Chondrocyte (in vitro differentiated cells): ENCODE measurements around the gene RAI1. TPM values are rescaled to one million over a fixed set of nuclear protein-coding genes. Genes with fewer than 3 reads are reported as not detected.

ENCODE experiments used
- DNase-seq: peaks from one replicate; pipeline ENCODE4 v3.0.0; 2021; ENCODE audit warnings: mixed read lengths, low spot score
- H3K27ac Mint-ChIP-seq: one replicate; pipeline ENCODE4 v1.8.0; 2021; ENCODE audit warnings: mild to moderate bottlenecking, moderate library complexity, mixed read lengths; ENCODE audit not compliant: unreplicated experiment
- H3K27me3 Mint-ChIP-seq: 2 replicates; pipeline ENCODE4 v1.8.0; 2021; ENCODE audit warnings: low read depth, mixed read lengths
- H3K36me3 Mint-ChIP-seq: 2 replicates; pipeline ENCODE4 v1.8.0; 2021; ENCODE audit warnings: low read depth, mixed read lengths
- H3K4me1 Mint-ChIP-seq: 2 replicates; pipeline ENCODE4 v1.8.0; 2021; ENCODE audit warnings: low read depth, mild to moderate bottlenecking, mixed read lengths
- H3K4me3 Mint-ChIP-seq: one replicate; pipeline ENCODE4 v1.8.0; 2021; ENCODE audit warnings: mild to moderate bottlenecking, moderate library complexity, mixed read lengths; ENCODE audit not compliant: unreplicated experiment
- H3K9me3 Mint-ChIP-seq: 2 replicates; pipeline ENCODE4 v1.8.0; 2021; ENCODE audit warnings: low read depth, mixed read lengths
- total RNA-seq: library from RNA; stranded (reverse); gene quantifications from 3 replicates; pipeline ENCODE4 v1.2.1, GENCODE V29; 2021
- TF ChIP-seq, protein P1 (sequence below): fragments of 200-600 bp; sonication (generic); IDR thresholded peaks from 2 replicates; pipeline ENCODE4 v1.5.0; 2021; ENCODE audit warnings: antibody characterized with exemption, mild to moderate bottlenecking, moderate library complexity

The RAI1 gene
- total RNA-seq, 1 donor from 2014 or later, result 28.7 TPM

DNA sequence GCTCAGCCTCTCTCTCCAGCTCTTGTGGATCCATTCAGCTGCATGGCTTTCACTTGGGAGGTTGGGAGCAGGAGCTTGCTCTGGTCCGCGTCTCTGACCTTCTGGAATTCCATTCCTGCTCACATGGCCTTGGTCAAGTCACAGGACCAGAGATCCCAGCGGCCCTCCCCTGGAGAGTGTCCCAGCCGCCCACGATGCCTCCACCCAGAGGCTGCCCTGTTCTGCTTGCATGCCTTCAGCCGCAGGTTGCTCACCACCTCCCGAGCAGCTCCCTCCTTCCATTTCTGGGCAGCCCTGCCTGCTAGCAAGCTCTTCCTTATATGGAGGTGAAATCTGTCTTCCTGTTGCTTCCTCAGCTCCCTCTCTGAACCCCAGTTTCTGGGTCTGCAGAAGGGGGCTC, 32.6 kb downstream of the RAI1 start:
- H3K9me3 Mint-ChIP-seq, result no peaks in the 10 kb centered on the region
- TF ChIP-seq, protein P1, sequence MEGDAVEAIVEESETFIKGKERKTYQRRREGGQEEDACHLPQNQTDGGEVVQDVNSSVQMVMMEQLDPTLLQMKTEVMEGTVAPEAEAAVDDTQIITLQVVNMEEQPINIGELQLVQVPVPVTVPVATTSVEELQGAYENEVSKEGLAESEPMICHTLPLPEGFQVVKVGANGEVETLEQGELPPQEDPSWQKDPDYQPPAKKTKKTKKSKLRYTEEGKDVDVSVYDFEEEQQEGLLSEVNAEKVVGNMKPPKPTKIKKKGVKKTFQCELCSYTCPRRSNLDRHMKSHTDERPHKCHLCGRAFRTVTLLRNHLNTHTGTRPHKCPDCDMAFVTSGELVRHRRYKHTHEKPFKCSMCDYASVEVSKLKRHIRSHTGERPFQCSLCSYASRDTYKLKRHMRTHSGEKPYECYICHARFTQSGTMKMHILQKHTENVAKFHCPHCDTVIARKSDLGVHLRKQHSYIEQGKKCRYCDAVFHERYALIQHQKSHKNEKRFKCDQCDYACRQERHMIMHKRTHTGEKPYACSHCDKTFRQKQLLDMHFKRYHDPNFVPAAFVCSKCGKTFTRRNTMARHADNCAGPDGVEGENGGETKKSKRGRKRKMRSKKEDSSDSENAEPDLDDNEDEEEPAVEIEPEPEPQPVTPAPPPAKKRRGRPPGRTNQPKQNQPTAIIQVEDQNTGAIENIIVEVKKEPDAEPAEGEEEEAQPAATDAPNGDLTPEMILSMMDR, result no peak
- H3K27me3 Mint-ChIP-seq, result no peaks in the 10 kb centered on the region
- peaks cover 75% of the 10 kb centered on the region for H3K4me1 Mint-ChIP-seq
- H3K36me3 Mint-ChIP-seq, result no peaks in the 10 kb centered on the region
- DNase-seq, result no peak
- peak overlapping the region; percentile 14 for H3K4me3 Mint-ChIP-seq
- H3K27ac Mint-ChIP-seq, result peak overlapping the region; percentile 92

DNA sequence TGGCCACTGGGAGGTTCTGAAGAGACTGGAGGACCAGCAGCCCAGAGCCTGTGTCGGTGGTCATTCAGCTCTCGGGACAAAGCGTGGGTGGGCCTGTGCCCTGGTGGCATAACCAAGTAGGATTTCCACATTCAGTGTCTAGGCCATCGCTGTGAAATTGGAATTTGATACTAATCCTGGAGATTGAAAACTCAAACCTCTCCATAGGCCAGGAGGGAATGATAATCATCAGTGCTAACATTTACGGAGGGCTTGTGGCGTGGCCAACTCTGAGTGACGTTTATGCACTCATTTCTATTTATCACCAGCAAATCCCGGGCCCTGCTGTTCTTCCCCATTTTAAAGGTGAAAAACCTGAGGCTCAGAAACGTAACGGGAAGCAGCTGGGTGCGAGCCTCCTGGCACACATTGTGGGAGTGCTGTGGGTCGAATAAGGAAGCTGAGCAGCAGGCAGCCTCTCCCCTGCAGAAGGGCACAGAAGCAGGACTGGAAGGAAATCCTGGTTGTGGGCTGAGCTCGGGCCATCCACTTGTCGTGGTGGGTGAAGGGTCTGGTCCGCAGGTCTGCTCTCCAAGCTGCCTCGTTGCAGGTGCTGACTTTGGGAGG, 33.1 kb downstream of the RAI1 start:
- Mint-ChIP-seq H3K36me3 (no peaks in the 10 kb centered on the region), H3K4me1 (peaks cover 77% of the 10 kb centered on the region), H3K9me3 (no peaks in the 10 kb centered on the region), H3K27ac (peak overlapping the region; percentile 92), H3K4me3 (peak overlapping the region; percentile 14), H3K27me3 (no peaks in the 10 kb centered on the region)
- DNase-seq, result no peak
- TF ChIP-seq, protein P1, result no peak

DNA sequence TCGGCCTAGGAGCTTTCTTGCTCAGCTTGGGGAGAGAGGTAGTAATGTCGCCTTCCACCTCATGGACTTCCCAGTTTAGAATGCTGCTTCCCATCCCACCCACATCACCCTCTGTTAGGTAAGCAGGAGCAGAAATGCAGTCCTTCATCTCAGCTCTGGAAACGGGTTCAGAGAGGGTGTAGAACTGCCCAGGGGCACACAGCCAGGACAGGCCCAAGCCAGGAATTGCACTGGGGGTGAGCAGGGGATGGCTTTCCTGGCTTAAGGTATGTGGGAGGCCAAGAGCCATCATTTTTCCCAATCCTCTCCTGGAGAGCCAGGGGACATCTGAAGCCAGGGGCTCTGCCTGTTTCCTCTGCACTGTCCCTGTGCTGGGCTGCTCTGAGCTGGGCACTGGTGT, 33.6 kb downstream of the RAI1 start:
- no peaks in the 10 kb centered on the region for H3K36me3 Mint-ChIP-seq
- H3K27ac Mint-ChIP-seq, result peak overlapping the region; percentile 51
- TF ChIP-seq, protein P1, result no peak
- no peaks in the 10 kb centered on the region for H3K9me3 Mint-ChIP-seq
- H3K4me1 Mint-ChIP-seq, result peaks cover 75% of the 10 kb centered on the region
- H3K27me3 Mint-ChIP-seq, result no peaks in the 10 kb centered on the region
- H3K4me3 Mint-ChIP-seq, result no peak overlapping the region
- no peak for DNase-seq

DNA sequence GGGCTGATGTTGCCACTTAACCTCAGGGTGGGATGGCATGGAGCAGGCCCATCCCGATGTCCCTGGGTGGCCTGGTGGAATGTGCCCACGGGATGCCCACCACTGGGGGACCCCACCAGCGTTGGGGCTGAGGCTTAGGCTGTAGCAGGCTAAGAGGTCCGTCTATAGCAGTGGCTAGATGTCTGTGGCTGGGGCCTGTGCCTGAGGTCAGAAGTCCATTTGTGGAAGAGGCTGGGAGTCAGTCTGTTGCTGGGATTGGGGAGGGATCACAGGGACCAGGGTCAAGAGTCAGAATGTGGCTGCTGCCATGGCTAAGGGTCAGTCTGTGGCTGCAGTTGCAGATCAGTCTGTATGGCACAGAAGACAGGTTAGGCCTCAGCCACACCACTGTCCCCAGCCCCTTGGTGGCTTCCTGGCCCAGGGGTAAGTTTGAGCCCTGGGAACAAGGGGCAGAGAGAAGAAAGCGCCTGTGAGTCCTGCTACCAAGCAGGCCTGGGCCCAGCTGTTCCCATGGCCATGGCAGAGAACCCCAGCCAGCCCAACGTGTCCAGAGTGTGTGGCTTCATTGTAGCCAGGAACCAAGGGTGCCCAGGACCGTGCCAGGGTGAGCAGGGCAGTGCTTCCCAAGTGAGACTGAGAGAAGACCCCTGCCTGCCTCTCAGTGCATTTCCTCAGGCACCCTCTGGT, 35.7 kb downstream of the RAI1 start:
- Mint-ChIP-seq H3K4me1 (peaks cover 58% of the 10 kb centered on the region), H3K27me3 (no peaks in the 10 kb centered on the region), H3K27ac (no peak overlapping the region), H3K4me3 (no peak overlapping the region), H3K9me3 (no peaks in the 10 kb centered on the region), H3K36me3 (no peaks in the 10 kb centered on the region)
- no peak for DNase-seq
- TF ChIP-seq, protein P1, result no peak

DNA sequence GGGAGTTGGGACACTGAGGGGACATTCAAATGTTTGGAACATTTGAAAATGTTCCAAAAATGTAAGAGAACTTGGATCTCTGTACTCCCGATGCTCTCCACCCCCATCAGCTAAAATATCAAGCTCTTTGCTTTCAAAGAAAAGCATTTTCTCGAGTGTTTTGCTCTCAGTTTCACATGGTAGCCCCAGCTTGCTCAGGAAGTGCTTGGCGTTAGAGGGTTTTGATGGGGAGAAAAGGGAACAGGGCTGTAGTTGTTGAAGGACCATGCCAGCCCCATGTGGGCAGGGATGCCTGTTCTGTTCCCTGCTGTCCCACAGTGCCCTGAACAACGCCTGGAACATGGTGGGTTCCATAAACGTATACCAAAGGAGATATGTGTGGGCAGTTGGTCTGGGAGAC, 37.0 kb downstream of the RAI1 start:
- Mint-ChIP-seq H3K4me1 (peaks cover 56% of the 10 kb centered on the region), H3K9me3 (no peaks in the 10 kb centered on the region), H3K27me3 (no peaks in the 10 kb centered on the region), H3K4me3 (no peak overlapping the region), H3K36me3 (peaks cover 2% of the 10 kb centered on the region), H3K27ac (peak overlapping the region; percentile 45)
- DNase-seq, result no peak
- TF ChIP-seq, protein P1, result no peak
